ENCODE results near the gene TM4SF4. TPM values are rescaled to one million over a fixed set of nuclear protein-coding genes. Genes with fewer than 3 reads are reported as not detected.

Gene TM4SF4
- total RNA-seq, 2 donors from 2014 or later = not detected

GRCh38 chr3:149435996-149436885, 38.3 kb upstream of the TM4SF4 start:
- no peak for DNase-seq (ENCODE audit: low spot score)
- Histone ChIP-seq H3K9me3 (no peaks in the 10 kb centered on the region), H3K27ac (no peak overlapping the region), H3K27me3 (no peaks in the 10 kb centered on the region), H3K4me1 (no peaks in the 10 kb centered on the region), H3K4me3 (no peak overlapping the region), H3K36me3 (no peaks in the 10 kb centered on the region)
- no peak for TF ChIP-seq CTCF (IDR thresholded peaks at IDR 0.05)

GRCh38 chr3:149437286-149437685, 37.2 kb upstream of the TM4SF4 start:
- TF ChIP-seq CTCF (IDR thresholded peaks at IDR 0.05) = no peak

GRCh38 chr3:149437710-149438109, 36.8 kb upstream of the TM4SF4 start:
- no peak for TF ChIP-seq CTCF (IDR thresholded peaks at IDR 0.05)
- H3K9me3 ChIP-seq = no peaks in the 10 kb centered on the region
- DNase-seq (ENCODE audit: low spot score) = no peak
- H3K27ac ChIP-seq = no peak overlapping the region
- H3K36me3 ChIP-seq = no peaks in the 10 kb centered on the region
- no peaks in the 10 kb centered on the region for H3K27me3 ChIP-seq
- H3K4me1 ChIP-seq = no peaks in the 10 kb centered on the region
- H3K4me3 ChIP-seq = no peak overlapping the region

More at GRCh38 chr3:149437286-149437685, 37.2 kb upstream of the TM4SF4 start:
- Histone ChIP-seq H3K9me3 (no peaks in the 10 kb centered on the region), H3K27me3 (no peaks in the 10 kb centered on the region), H3K36me3 (no peaks in the 10 kb centered on the region), H3K4me1 (no peaks in the 10 kb centered on the region), H3K27ac (no peak overlapping the region), H3K4me3 (no peak overlapping the region)
- DNase-seq (ENCODE audit: low spot score) = no peak

- DNase-seq (ENCODE audit: low spot score) = no peak
Measured at GRCh38 chr3:149438981-149439380, 35.5 kb upstream of the TM4SF4 start.

GRCh38 chr3:149441642-149442041, 32.9 kb upstream of the TM4SF4 start:
- no peak for DNase-seq (ENCODE audit: low spot score)
- Histone ChIP-seq H3K27ac (no peak overlapping the region), H3K27me3 (no peaks in the 10 kb centered on the region), H3K36me3 (no peaks in the 10 kb centered on the region), H3K4me1 (no peaks in the 10 kb centered on the region), H3K9me3 (no peaks in the 10 kb centered on the region), H3K4me3 (no peak overlapping the region)
- TF ChIP-seq CTCF (IDR thresholded peaks at IDR 0.05) = no peak

More at GRCh38 chr3:149438981-149439380, 35.5 kb upstream of the TM4SF4 start:
- Histone ChIP-seq H3K9me3 (no peaks in the 10 kb centered on the region), H3K4me1 (no peaks in the 10 kb centered on the region), H3K4me3 (no peak overlapping the region), H3K36me3 (no peaks in the 10 kb centered on the region), H3K27ac (no peak overlapping the region), H3K27me3 (no peaks in the 10 kb centered on the region)
- TF ChIP-seq CTCF (IDR thresholded peaks at IDR 0.05) = no peak
